Activated gamma-delta T cell (primary cell): ENCODE data around the gene CHST11.

Source experiments
- DNase-seq: peaks from one replicate; lab custom pipeline; 2025; lab: John Stamatoyannopoulos, UW

The CHST11 gene

GRCh38 chr12:104673696-104674482 lies 217.1 kb downstream of the CHST11 start:
- DNase-seq: no peak

- DNase-seq: no peak
Observed at GRCh38 chr12:104676636-104677035, 219.9 kb downstream of the CHST11 start.

- DNase-seq: no peak
Observed at GRCh38 chr12:104677441-104678089, 220.8 kb downstream of the CHST11 start.

- no peak for DNase-seq
Observed at GRCh38 chr12:104680070-104680469, 223.3 kb downstream of the CHST11 start.

- DNase-seq: no peak
Observed at GRCh38 chr12:104680491-104680890, 223.7 kb downstream of the CHST11 start.

- DNase-seq: no peak
Observed at GRCh38 chr12:104681012-104681690, 224.4 kb downstream of the CHST11 start.

- DNase-seq: no peak
Observed at GRCh38 chr12:104682790-104683279, 226.1 kb downstream of the CHST11 start.

- no peak for DNase-seq
Observed at GRCh38 chr12:104683831-104684503, 227.2 kb downstream of the CHST11 start.

- DNase-seq: no peak
Observed at GRCh38 chr12:104684884-104685283, 228.1 kb downstream of the CHST11 start.

- no peak for DNase-seq
Observed at GRCh38 chr12:104685366-104685765, 228.6 kb downstream of the CHST11 start.

- no peak for DNase-seq
Observed at GRCh38 chr12:104686196-104686595, 229.4 kb downstream of the CHST11 start.

GRCh38 chr12:104687823-104688573 lies 231.2 kb downstream of the CHST11 start:
- no peak for DNase-seq

- no peak for DNase-seq
Observed at GRCh38 chr12:104689635-104690034, 232.9 kb downstream of the CHST11 start.

GRCh38 chr12:104691721-104692556 lies 235.2 kb downstream of the CHST11 start:
- DNase-seq: no peak

GRCh38 chr12:104692557-104693218 lies 235.9 kb downstream of the CHST11 start:
- DNase-seq: no peak

- no peak for DNase-seq
Observed at GRCh38 chr12:104693493-104693892, 236.7 kb downstream of the CHST11 start.

GRCh38 chr12:104694161-104694560 lies 237.4 kb downstream of the CHST11 start:
- no peak for DNase-seq

GRCh38 chr12:104694711-104695110 lies 238.0 kb downstream of the CHST11 start:
- no peak for DNase-seq

- DNase-seq: no peak
Observed at GRCh38 chr12:104695453-104696148, 238.9 kb downstream of the CHST11 start.
